Lower lobe of right lung (tissue), 2 donors: ENCODE data around the gene MACROD2. TPM values are rescaled to one million over a fixed set of nuclear protein-coding genes. Genes with fewer than 3 reads are reported as not detected.
A peak's percentile ranks its signal among the peaks of the same experiment; 100 is the strongest.

Experiments used
- ATAC-seq, 2 donors: fragments of 200-7000 bp; cut with Tn5 transposase; one replicate each; pipeline ENCODE4 v1.9.1; 2020 to 2022; ENCODE audit warnings: mild to moderate bottlenecking in 2 of 2, moderate library complexity in 2 of 2
- DNase-seq: peaks from one replicate; pipeline ENCODE4 v3.0.0-alpha.2; 2020
- H3K27ac ChIP-seq: fragments of 200-600 bp; one replicate; pipeline ENCODE4 v1.8.0; 2022
- H3K27me3 ChIP-seq: fragments of 200-600 bp; one replicate; pipeline ENCODE4 v1.8.0; 2022; ENCODE audit warnings: low read depth
- H3K36me3 ChIP-seq: fragments of 200-600 bp; one replicate; pipeline ENCODE4 v1.8.0; 2022; ENCODE audit warnings: mild to moderate bottlenecking
- H3K4me1 ChIP-seq: fragments of 200-600 bp; one replicate; pipeline ENCODE4 v1.8.0; 2022
- H3K4me3 ChIP-seq: fragments of 200-600 bp; one replicate; pipeline ENCODE4 v1.8.0; 2022; ENCODE audit warnings: mild to moderate bottlenecking
- H3K9me3 ChIP-seq: fragments of 200-600 bp; one replicate; pipeline ENCODE4 v1.8.0; 2022
- CTCF ChIP-seq: fragments of 200-600 bp; IDR thresholded peaks from one replicate; pipeline ENCODE4 v1.8.0; 2022; ENCODE audit warnings: antibody characterized with exemption, mild to moderate bottlenecking
- intact Hi-C: fragments of 100-400 bp; cut with DNase I; formaldehyde crosslinking; loops from one replicate; pipeline ENCODE4 v1.11.0; 2022
- total RNA-seq: library from RNA; stranded (reverse); fragmentation: NEBNext Ultra II Directional; extraction: Animal tissue kit (Norgen Biotek cat#: 25700); gene quantifications from one replicate; pipeline ENCODE4 v1.2.1, GENCODE V29; 2021
- donor health status: DM: no; HTN: yes; CAD: no; lungs with severe emphysema.

Gene MACROD2
- total RNA-seq, 1 donor from 2014 or later = 73.0 TPM

- Histone ChIP-seq H3K9me3 (no peaks in the 10 kb centered on the region), H3K36me3 (no peaks in the 10 kb centered on the region), H3K4me1 (no peaks in the 10 kb centered on the region), H3K4me3 (no peak overlapping the region), H3K27ac (no peak overlapping the region), H3K27me3 (no peaks in the 10 kb centered on the region)
- ATAC-seq = no peak
- TF ChIP-seq CTCF = no peak
- intact Hi-C loops = no loop called here
- no peak for DNase-seq
Measured at GRCh38 chr20:14134004-14134403, 138.7 kb downstream of the MACROD2 start.

- Histone ChIP-seq H3K9me3 (no peaks in the 10 kb centered on the region), H3K27ac (no peak overlapping the region), H3K36me3 (no peaks in the 10 kb centered on the region), H3K4me1 (no peaks in the 10 kb centered on the region), H3K27me3 (no peaks in the 10 kb centered on the region), H3K4me3 (no peak overlapping the region)
- peak; percentile 48 for TF ChIP-seq CTCF
- DNase-seq = no peak
- ATAC-seq = peak; percentile 84 to 93
- intact Hi-C loops = no loop called here
Measured at GRCh38 chr20:14142171-14142570, 146.9 kb downstream of the MACROD2 start.

- intact Hi-C loops = no loop called here
- DNase-seq (no peak), ATAC-seq (peak in 1 of 2 donors; percentile 70)
- H3K9me3 ChIP-seq = no peaks in the 10 kb centered on the region
- H3K36me3 ChIP-seq = no peaks in the 10 kb centered on the region
- no peak overlapping the region for H3K4me3 ChIP-seq
- no peaks in the 10 kb centered on the region for H3K4me1 ChIP-seq
- no peaks in the 10 kb centered on the region for H3K27me3 ChIP-seq
- TF ChIP-seq CTCF = no peak
- no peak overlapping the region for H3K27ac ChIP-seq
Measured at GRCh38 chr20:14142964-14143627, 147.8 kb downstream of the MACROD2 start.

GRCh38 chr20:14148042-14148441 lies 152.7 kb downstream of the MACROD2 start:
- intact Hi-C loops = no loop called here
- no peak for ATAC-seq

GRCh38 chr20:14155361-14155760 lies 160.0 kb downstream of the MACROD2 start:
- intact Hi-C loops = no loop called here
- H3K9me3 ChIP-seq = no peaks in the 10 kb centered on the region
- ATAC-seq (no peak), DNase-seq (no peak)
- no peak overlapping the region for H3K27ac ChIP-seq
- no peaks in the 10 kb centered on the region for H3K27me3 ChIP-seq
- H3K4me1 ChIP-seq = no peaks in the 10 kb centered on the region
- TF ChIP-seq CTCF = no peak
- H3K4me3 ChIP-seq = no peak overlapping the region
- no peaks in the 10 kb centered on the region for H3K36me3 ChIP-seq

More at GRCh38 chr20:14148042-14148441, 152.7 kb downstream of the MACROD2 start:
- Histone ChIP-seq H3K9me3 (no peaks in the 10 kb centered on the region), H3K4me1 (no peaks in the 10 kb centered on the region), H3K27ac (no peak overlapping the region), H3K27me3 (no peaks in the 10 kb centered on the region), H3K36me3 (no peaks in the 10 kb centered on the region), H3K4me3 (no peak overlapping the region)
- TF ChIP-seq CTCF = no peak
- DNase-seq = no peak
